T-helper 2 cell treated with Interferon-gamma antibody and Interleukin-4, amounts not matched to agents 5 μg/mL and 100 μg/mL, for 36 hours (primary cell): ENCODE measurements around the gene AZU1.

Experiments used
- DNase-seq: peaks from one replicate; pipeline ENCODE4 v3.0.0; 2021; ENCODE audit warnings: low spot score
- H3K27ac Mint-ChIP-seq: one replicate; pipeline ENCODE4 v1.8.0; 2021; ENCODE audit warnings: mild to moderate bottlenecking, mixed read lengths
- H3K27me3 Mint-ChIP-seq: one replicate; pipeline ENCODE4 v1.8.0; 2021; ENCODE audit warnings: low read depth, mixed read lengths
- H3K36me3 Mint-ChIP-seq: one replicate; pipeline ENCODE4 v1.8.0; 2021; ENCODE audit warnings: low read depth, mixed read lengths
- H3K4me1 Mint-ChIP-seq: one replicate; pipeline ENCODE4 v1.8.0; 2021; ENCODE audit warnings: low read depth, mixed read lengths
- H3K4me3 Mint-ChIP-seq: one replicate; pipeline ENCODE4 v1.8.0; 2022; ENCODE audit warnings: mild to moderate bottlenecking, moderate library complexity, mixed read lengths
- H3K9me3 Mint-ChIP-seq: one replicate; pipeline ENCODE4 v1.8.0; 2021; ENCODE audit warnings: mixed read lengths

Gene AZU1

DNA sequence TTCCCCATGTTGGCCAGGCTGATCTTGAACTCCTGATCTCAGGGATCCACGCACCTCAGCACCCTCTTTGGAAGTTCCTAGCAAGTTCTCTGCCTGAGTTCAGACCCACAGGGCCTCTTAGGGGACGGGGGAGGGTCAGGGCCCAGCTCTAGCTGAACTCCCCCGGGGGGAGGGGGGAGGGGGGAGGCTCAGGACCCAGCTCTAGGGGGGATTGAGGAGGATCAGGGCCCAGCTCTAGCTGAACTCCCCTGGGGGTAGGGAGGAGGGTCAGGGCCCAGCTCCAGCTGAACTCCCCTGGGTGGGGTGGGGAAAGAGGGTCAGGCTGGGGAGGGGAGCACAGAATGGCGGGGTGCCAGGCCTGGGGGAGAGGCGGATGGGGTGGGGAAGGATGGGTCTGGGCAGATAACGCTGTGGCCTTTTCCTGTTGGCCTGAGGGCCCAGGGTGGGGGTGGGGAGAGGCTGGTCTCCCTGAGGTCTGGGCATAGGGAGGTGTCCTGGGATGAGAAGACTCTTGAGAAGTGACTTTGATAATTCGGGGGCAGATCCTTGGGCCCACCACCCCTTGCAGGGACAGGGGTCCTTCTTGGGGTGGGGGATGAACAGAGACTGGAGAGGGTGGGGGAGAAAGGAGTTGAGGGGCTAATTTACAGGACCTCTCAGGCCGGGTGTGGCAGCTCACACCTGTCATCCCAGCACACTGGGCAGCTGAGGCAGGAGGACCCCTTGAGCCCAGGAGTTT lies 35.9 kb upstream of the AZU1 start:
- Mint-ChIP-seq H3K4me1 (peaks cover 2% of the 10 kb centered on the region), H3K27ac (no peak overlapping the region), H3K36me3 (no peaks in the 10 kb centered on the region), H3K4me3 (no peak overlapping the region), H3K27me3 (peaks cover 3% of the 10 kb centered on the region), H3K9me3 (no peaks in the 10 kb centered on the region)
- no peak for DNase-seq

DNA sequence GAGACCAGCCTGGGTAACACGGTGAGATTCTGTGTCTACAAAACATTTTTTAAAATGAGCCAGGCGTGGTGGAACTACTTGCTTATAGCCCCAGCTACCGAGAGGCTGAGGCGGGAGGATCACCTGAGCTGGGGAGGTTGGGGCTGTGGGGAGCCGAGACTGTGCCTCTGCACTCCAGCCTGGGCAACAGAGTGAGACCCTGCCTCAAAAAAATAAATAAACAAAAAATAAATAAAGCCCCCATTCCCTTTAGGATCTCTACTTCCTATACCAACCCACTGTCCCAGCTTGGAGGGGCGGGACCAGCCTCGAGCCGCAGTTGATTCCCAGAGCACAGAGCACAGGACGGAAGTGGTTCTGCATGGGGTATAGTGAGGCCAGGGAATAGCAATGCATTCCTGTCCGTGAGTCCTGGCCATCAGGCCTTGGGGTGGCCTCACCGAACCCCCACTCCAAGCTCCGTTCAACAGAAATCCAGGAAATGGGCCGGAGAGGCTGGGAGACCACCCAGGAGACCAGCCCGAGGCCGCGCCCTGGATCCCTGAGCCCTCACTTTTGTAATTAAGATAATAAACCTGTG lies 35.2 kb upstream of the AZU1 start:
- Mint-ChIP-seq H3K36me3 (no peaks in the 10 kb centered on the region), H3K4me3 (no peak overlapping the region), H3K27me3 (peaks cover 3% of the 10 kb centered on the region), H3K4me1 (peaks cover 4% of the 10 kb centered on the region), H3K9me3 (no peaks in the 10 kb centered on the region), H3K27ac (no peak overlapping the region)
- DNase-seq, result no peak

DNA sequence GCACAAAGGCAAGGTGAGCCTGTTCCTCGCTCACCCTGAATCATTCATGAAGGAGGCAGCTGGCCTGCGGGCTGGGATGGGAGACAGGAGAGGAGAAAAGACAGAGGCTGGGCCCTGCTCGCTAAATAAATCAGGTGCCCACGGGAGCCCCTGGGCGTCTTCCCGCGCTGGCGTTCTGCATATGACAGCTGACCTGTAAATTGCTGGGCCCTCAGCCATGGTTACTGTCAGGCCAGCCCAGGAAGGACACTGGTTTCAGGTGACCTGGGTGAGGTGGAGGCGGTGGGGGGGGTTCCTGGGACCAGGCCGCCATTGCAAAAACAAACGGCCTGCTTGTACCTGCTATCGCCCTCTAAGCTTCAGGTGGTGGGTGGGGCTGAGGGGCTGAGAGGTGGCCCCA lies 33.8 kb upstream of the AZU1 start:
- H3K36me3 Mint-ChIP-seq, result peaks cover 4% of the 10 kb centered on the region
- H3K27ac Mint-ChIP-seq, result peak overlapping the region; percentile 36

DNA sequence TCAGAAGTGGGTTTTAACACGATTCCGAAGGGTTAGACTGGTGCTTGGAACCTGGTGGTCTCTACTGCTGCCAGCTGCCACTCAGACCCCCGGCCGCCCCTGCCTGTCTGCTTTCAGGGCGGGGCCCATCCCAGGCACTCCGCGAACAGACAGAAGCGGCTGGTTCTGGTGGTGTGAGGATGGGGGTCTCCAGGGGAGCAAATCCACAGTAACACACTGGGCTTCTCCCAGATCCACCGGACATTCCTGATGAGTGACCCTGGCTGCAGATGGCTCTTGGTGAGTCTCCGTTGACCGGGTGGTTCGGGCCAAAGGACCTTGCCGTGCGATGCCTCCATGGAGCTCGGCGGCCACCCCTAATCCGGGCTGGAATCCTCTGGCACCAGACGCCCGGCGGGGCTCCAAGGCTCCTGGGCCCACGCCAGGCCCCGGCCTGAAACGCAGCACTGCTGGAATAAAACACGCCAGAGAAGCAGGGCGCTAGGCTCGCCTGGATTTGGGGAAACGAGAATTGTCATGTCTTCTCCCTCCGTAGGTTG lies 32.5 kb upstream of the AZU1 start:
- H3K4me1 Mint-ChIP-seq, result peaks cover 11% of the 10 kb centered on the region
- H3K27me3 Mint-ChIP-seq, result no peaks in the 10 kb centered on the region
- no peak overlapping the region for H3K27ac Mint-ChIP-seq
- peaks cover 16% of the 10 kb centered on the region for H3K36me3 Mint-ChIP-seq
- no peak for DNase-seq
- no peak overlapping the region for H3K4me3 Mint-ChIP-seq
- H3K9me3 Mint-ChIP-seq, result no peaks in the 10 kb centered on the region

More for the DNA sequence above, 33.8 kb upstream of the AZU1 start:
- peaks cover 3% of the 10 kb centered on the region for H3K27me3 Mint-ChIP-seq
- H3K9me3 Mint-ChIP-seq, result no peaks in the 10 kb centered on the region
- H3K4me3 Mint-ChIP-seq, result no peak overlapping the region
- H3K4me1 Mint-ChIP-seq, result peaks cover 4% of the 10 kb centered on the region
- no peak for DNase-seq

DNA sequence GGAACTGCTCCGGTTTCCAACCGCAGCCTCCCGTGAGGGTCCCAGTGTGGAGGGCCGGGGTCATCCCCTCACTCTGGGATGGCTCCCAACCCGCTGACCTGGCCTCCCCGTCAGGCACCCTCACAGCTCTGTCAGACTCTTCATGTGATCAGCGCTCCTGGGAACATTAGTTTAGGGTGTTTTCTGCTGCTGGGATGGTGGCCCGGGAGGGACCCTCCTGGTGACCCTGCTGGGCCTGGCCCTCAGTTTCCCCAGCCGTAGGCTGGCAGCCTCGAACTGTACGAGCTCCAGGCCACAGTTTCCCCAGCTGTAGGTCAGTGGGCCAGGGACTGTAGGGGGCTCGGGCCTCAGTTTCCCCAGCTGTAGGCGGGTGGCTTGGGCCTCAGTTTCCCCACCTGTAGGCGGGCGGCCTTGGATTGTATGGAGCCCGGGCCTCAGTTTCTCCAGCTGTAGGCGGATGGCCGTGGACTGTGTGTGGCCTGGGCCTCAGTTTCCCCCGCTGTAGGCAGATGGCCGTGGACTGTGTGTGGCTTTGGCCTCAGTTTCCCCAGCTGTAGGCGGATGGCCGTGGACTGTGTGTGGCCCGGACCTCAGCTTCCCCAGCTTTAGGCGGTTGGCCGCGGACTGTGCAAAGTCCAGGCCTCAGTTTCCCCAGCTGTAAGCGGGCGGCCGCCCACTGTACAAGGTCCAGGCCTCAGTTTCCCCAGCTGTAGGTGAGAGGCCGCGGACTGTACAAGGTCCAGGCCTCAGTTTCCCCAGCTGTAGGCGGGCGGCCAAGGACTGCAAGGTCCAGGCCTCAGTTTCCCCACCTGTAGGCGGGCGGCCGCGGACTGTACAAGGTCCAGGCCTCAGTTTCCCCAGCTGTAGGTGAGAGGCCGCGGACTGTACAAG lies 31.7 kb upstream of the AZU1 start:
- H3K9me3 Mint-ChIP-seq, result no peaks in the 10 kb centered on the region
- H3K27me3 Mint-ChIP-seq, result no peaks in the 10 kb centered on the region
- H3K27ac Mint-ChIP-seq, result no peak overlapping the region
- peaks cover 17% of the 10 kb centered on the region for H3K4me1 Mint-ChIP-seq
- H3K36me3 Mint-ChIP-seq, result peaks cover 22% of the 10 kb centered on the region
- no peak for DNase-seq
- no peak overlapping the region for H3K4me3 Mint-ChIP-seq

DNA sequence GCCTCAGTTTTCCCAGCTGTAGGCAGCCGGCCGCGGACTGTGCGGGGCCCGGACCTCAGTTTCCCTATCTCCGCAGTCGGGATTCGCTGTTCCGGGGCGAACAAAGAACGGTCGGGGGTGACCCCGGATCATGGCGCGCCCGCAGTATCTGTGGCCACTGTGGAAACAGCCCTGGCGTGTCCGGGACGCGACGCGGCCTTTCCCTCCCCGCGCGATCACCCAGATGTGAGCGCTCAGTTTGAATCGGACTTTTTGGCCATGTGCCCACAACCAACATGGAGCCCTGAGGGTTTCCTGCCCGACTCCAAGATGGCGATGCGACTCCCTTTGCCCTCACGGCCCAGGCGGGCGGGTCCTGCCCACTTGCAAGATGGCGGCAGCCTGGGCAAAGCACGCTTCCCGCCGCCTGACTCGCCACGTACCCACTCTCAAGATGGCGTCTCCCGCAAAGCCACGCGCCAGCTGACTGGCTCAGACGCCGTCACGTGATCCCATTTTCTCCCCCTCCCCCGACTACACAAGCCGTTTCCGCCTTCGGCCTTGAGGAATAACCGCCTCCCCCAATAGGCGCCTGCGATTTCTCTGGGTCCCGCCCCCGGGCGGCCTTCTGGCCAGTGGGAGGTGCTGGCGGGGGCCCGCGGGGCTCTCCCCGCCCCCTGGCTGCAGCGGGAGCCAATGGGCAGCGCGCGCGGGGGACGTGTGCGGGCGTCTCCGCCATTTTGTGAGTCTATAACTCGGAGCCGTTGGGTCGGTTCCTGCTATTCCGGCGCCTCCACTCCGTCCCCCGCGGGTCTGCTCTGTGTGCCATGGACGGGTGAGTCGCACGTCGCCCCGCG lies 30.7 kb upstream of the AZU1 start, which contains the start of gene PTBP1:
TSS of gene PTBP1 (plus strand) at position 761 of the 836 bp plus-strand sequence. CDS start at position 807, 46 bp downstream.
- Mint-ChIP-seq H3K9me3 (no peaks in the 10 kb centered on the region), H3K27ac (peak within 1 kb of the TSS; percentile 89), H3K4me1 (peaks cover 21% of the 10 kb centered on the region), H3K27me3 (no peaks in the 10 kb centered on the region), H3K36me3 (peaks cover 30% of the 10 kb centered on the region), H3K4me3 (peak within 1 kb of the TSS; percentile 94)
- DNase-seq, result peak; percentile 100

DNA sequence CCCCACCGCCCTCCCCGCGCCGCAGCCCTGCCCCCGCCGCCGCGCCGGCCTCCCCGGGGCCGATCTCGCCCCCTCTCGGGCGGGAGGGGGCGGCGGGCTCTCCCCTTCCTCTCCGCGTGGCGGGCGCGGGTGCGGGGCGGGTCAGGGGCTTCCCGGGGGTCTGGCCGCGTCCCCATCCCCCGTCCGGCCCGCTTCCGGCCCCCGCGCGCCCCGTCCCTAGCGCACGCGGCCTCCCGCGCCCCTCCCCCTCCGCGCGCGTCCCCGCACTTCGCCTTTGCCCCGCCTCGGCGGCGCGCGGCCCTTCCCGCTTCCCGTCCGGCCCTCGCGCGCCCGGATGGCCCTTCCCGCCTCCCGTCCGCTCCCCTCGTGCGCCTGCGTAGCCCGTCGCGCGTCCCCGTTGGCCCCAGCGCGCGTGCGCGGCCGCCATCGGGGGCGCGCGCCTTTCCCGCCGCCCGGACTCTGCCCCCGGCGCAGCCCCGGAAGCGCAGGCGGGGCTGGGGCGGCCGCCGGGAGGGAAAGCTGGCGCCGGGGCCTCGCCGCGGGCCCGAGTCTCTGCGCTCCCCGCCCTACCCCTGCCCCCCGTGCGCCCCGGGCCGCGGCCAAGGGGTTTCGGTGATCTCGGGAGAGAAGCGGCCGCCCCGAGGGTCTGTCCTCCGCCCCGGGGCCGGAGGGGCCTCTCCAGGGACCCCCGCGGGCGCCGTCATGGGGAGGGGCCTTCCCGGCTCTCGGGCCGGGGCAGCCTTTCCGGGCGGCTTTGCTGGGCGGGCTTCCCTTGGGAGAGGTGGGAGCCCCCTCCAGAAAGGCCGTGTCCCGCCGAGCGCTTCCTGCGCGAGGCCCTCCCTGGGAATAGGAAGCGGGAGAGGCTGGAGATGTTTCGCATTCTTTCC lies 29.9 kb upstream of the AZU1 start:
- peaks cover 35% of the 10 kb centered on the region for H3K36me3 Mint-ChIP-seq
- H3K9me3 Mint-ChIP-seq, result no peaks in the 10 kb centered on the region
- H3K4me1 Mint-ChIP-seq, result peaks cover 24% of the 10 kb centered on the region
- DNase-seq, result peak; percentile 92
- peak overlapping the region; percentile 89 for H3K27ac Mint-ChIP-seq
- H3K4me3 Mint-ChIP-seq, result peak overlapping the region; percentile 93
- no peaks in the 10 kb centered on the region for H3K27me3 Mint-ChIP-seq

DNA sequence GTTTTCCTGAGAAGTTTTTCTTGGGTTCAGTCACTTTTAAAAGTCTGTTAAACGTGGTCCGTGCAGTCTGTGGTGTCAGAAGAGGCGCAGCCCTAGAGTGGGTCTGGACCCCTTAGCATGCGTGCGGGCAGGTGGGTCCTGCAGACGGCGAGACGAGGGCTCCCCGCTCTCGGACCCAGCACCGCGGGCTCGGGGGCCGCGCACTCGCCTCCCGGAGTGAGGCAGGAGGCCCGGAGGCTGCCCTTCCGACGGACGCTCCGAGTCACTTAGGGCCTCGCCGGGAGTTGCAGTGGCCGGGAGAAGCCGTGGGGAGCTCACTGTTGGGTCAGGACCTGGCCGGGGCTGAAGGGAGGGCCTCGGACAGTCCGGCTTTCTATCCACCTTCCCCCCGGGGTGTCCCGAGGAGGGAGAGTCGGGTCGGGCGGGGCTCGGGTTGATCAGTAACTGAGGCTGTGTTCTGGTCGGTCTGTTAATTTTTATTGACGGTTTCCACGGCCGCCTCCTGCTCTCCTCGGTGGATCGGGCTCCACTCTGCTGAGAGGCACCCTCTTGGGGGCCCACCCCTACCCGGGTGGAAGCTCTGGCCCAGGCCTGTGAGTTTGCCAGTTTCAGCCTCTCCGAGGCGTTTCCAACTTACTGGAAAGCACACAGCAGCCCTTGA lies 29.1 kb upstream of the AZU1 start:
- no peaks in the 10 kb centered on the region for H3K27me3 Mint-ChIP-seq
- no peak for DNase-seq
- no peaks in the 10 kb centered on the region for H3K9me3 Mint-ChIP-seq
- H3K36me3 Mint-ChIP-seq, result peaks cover 38% of the 10 kb centered on the region
- peaks cover 25% of the 10 kb centered on the region for H3K4me1 Mint-ChIP-seq
- peak overlapping the region; percentile 93 for H3K4me3 Mint-ChIP-seq
- peak overlapping the region; percentile 89 for H3K27ac Mint-ChIP-seq

DNA sequence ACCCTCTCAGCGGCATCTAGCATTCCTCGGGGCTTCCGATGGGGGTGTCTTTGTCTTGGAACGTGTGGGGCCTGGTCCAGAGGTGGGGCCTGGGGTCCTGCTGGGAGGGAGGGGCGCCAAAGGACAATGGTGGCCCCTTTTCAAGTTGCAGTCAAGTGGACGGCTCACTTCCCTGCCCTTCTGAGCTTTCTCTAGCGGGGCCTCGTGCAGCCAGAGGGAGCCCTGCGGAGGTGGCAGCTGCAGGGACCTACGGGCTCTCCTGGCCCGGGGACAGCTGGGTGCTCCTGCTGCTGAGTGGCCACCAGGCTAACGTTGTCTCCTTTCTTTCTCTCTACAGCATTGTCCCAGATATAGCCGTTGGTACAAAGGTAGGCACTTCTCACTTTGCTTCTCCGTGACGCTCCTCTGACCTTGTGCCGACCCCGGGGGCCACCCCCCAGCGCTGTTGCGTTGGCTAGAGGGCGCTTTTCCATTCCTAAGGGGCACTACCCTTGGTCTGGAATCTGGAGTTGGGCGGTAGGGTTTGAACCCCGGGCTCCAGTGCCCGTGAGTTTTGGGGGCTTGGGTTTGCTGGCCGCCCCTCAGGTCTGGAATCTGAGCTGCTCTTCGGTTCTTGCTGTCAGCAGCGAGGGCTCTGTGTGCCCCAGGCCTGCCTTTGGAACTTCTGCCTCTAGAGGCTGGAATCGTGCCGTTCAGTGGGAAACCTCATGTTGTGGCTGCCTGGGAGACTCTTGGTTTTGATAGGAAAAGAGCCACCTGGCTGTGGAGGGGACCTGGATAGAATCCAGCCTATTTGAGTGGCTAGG lies 28.4 kb upstream of the AZU1 start:
- Mint-ChIP-seq H3K27me3 (no peaks in the 10 kb centered on the region), H3K36me3 (peaks cover 42% of the 10 kb centered on the region), H3K4me3 (peak overlapping the region; percentile 93), H3K4me1 (peaks cover 25% of the 10 kb centered on the region), H3K27ac (peak overlapping the region; percentile 77), H3K9me3 (no peaks in the 10 kb centered on the region)
- DNase-seq, result no peak

DNA sequence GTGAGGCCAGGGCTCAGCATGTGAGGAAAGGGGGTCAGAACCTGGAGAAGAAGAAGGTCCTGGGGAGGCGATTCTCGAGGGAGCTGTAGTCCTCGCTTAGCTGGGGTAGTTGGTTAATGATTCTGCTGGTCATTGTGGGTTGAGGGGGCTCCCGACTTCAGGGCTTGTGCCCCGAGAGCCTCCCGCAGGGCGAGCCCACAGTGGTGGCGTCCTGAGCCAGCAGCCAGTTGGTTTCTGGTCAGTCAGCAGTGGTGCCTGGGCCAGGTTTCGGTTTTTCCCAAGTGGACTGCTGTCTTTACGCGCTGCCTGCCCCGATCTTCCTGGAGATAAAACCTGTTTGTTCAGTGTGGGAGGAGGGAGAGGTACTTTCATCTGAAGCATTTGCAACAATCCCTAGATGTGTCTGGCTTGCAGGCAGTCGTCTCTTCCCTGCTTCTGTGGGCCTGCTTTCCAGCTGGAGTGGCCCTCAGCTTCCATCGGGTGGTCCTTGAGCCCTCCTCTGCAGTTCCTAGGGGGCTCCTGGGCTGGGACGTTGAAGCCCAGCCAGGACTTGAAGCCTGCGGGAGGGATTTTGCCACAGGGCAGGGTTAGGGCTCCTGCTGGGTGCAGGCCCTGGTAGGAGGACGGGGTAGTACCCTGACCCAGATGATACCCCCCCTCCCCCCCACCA lies 27.1 kb upstream of the AZU1 start:
- no peaks in the 10 kb centered on the region for H3K9me3 Mint-ChIP-seq

More for the DNA sequence above, 27.1 kb upstream of the AZU1 start:
- no peaks in the 10 kb centered on the region for H3K27me3 Mint-ChIP-seq
- no peak for DNase-seq
- peak overlapping the region; percentile 93 for H3K4me3 Mint-ChIP-seq
- H3K36me3 Mint-ChIP-seq, result peaks cover 46% of the 10 kb centered on the region
- H3K27ac Mint-ChIP-seq, result peak overlapping the region; percentile 56
- H3K4me1 Mint-ChIP-seq, result peaks cover 25% of the 10 kb centered on the region
